Karpas-422 (cell line): ENCODE results near the gene RIPOR3. TPM values are rescaled to one million over a fixed set of nuclear protein-coding genes. Genes with fewer than 3 reads are reported as not detected.
"Not testable (repeated sequence)": the region's sequence is repeated elsewhere in the genome, so short reads cannot be mapped to it uniquely, and the experiment has no call there.

Experiments
- DNase-seq: peaks from one replicate; pipeline ENCODE4 v3.0.0-alpha.2; 2015
- H2AFZ ChIP-seq: fragments of 200-600 bp; sonication (generic); 2 replicates; pipeline ENCODE4 v1.6.1; 2014; ENCODE audit warnings: antibody characterized with exemption, low read length, mixed read lengths
- H3K27ac ChIP-seq: fragments of 200-600 bp; sonication (generic); 2 replicates; pipeline ENCODE4 v1.5.1; 2014; ENCODE audit warnings: mild to moderate bottlenecking, low read length, moderate library complexity
- H3K27me3 ChIP-seq: fragments of 200-600 bp; sonication (generic); 2 replicates; pipeline ENCODE4 v1.6.1; 2014; ENCODE audit warnings: low read length, mixed read lengths
- H3K36me3 ChIP-seq: fragments of 200-600 bp; sonication (generic); 2 replicates; pipeline ENCODE4 v1.6.1; 2014; ENCODE audit warnings: low read length, mixed read lengths; ENCODE audit not compliant: insufficient read depth
- H3K4me1 ChIP-seq: fragments of 200-600 bp; sonication (generic); 2 replicates; pipeline ENCODE4 v1.6.1; 2014; ENCODE audit warnings: mild to moderate bottlenecking, low read length, mixed read lengths
- H3K4me2 ChIP-seq: fragments of 200-600 bp; sonication (generic); 2 replicates; pipeline ENCODE4 v1.6.1; 2014; ENCODE audit warnings: low read length, low read depth, mild to moderate bottlenecking; ENCODE audit not compliant: poor library complexity, severe bottlenecking
- H3K4me3 ChIP-seq: fragments of 200-600 bp; sonication (generic); 2 replicates; pipeline ENCODE4 v1.5.1; 2014; ENCODE audit warnings: mild to moderate bottlenecking, antibody characterized with exemption, low read length, mixed read lengths
- H3K79me2 ChIP-seq: fragments of 200-600 bp; sonication (generic); 2 replicates; pipeline ENCODE4 v1.6.1; 2014; ENCODE audit warnings: mild to moderate bottlenecking, low read length, mixed read lengths
- H3K9ac ChIP-seq: fragments of 200-600 bp; sonication (generic); 2 replicates; pipeline ENCODE4 v1.6.0; 2014; ENCODE audit warnings: low read length
- H3K9me2 ChIP-seq: fragments of 200-600 bp; sonication (generic), shearing (Covaris generic); replicated peaks from 2 replicates; pipeline ENCODE4 v1.6.0; 2014; ENCODE audit warnings: mild to moderate bottlenecking, low read length, moderate library complexity; ENCODE audit not compliant: insufficient read depth
- H3K9me3 ChIP-seq: fragments of 300-700, 200-600 bp; sonication (generic); 2 replicates; pipeline ENCODE4 v1.6.1; 2014; ENCODE audit warnings: low read length, mixed read lengths
- H4K20me1 ChIP-seq: fragments of 200-600 bp; sonication (generic); 2 replicates; pipeline ENCODE4 v1.6.1; 2014; ENCODE audit warnings: mild to moderate bottlenecking, antibody characterized with exemption, low read length, low read depth; ENCODE audit not compliant: insufficient read depth
- total RNA-seq: library from RNA; depleted of rRNA; stranded (reverse); fragments of >200 nt; shearing (Covaris generic); gene quantifications from 2 replicates; pipeline ENCODE4 v1.2.3, GENCODE V29; 2014; ENCODE audit warnings: low replicate concordance

The RIPOR3 gene
- total RNA-seq, 1 experiment from 2014 or later, result not detected

- not testable (repeated sequence) for H3K4me1 ChIP-seq, H3K36me3 ChIP-seq, H3K27me3 ChIP-seq, H3K79me2 ChIP-seq, H2AFZ ChIP-seq, H3K9ac ChIP-seq, DNase-seq, H3K4me2 ChIP-seq, H4K20me1 ChIP-seq, H3K9me2 ChIP-seq, H3K27ac ChIP-seq, H3K4me3 ChIP-seq, H3K9me3 ChIP-seq
Observed at GRCh38 chr20:50598768-50599167, 92.6 kb downstream of the RIPOR3 start.

GRCh38 chr20:50598074-50598473, 93.3 kb downstream of the RIPOR3 start:
- Histone ChIP-seq H3K27me3 (no peaks in the 10 kb centered on the region), H3K27ac (no peak overlapping the region), H3K4me2 (no peak overlapping the region), H3K9me3 (no peaks in the 10 kb centered on the region), H3K4me1 (no peaks in the 10 kb centered on the region), H3K79me2 (no peaks in the 10 kb centered on the region), H4K20me1 (no peaks in the 10 kb centered on the region), H3K36me3 (no peaks in the 10 kb centered on the region), H3K4me3 (no peak overlapping the region), H2AFZ (no peak overlapping the region), H3K9me2 (no peaks in the 10 kb centered on the region), H3K9ac (no peak overlapping the region)
- no peak for DNase-seq

GRCh38 chr20:50597406-50597969, 93.9 kb downstream of the RIPOR3 start:
- Histone ChIP-seq H2AFZ (no peak overlapping the region), H3K9ac (no peak overlapping the region), H3K27me3 (no peaks in the 10 kb centered on the region), H3K4me1 (no peaks in the 10 kb centered on the region), H3K36me3 (no peaks in the 10 kb centered on the region), H3K9me2 (no peaks in the 10 kb centered on the region), H3K4me2 (no peak overlapping the region), H3K79me2 (no peaks in the 10 kb centered on the region), H3K27ac (no peak overlapping the region), H3K4me3 (no peak overlapping the region), H4K20me1 (no peaks in the 10 kb centered on the region), H3K9me3 (no peaks in the 10 kb centered on the region)
- no peak for DNase-seq

GRCh38 chr20:50596694-50597021, 94.7 kb downstream of the RIPOR3 start:
- no peak overlapping the region for H3K27ac ChIP-seq
- no peak overlapping the region for H2AFZ ChIP-seq
- H3K9me2 ChIP-seq, result no peaks in the 10 kb centered on the region
- no peak overlapping the region for H3K4me3 ChIP-seq
- H3K36me3 ChIP-seq, result no peaks in the 10 kb centered on the region
- no peak for DNase-seq
- no peaks in the 10 kb centered on the region for H3K27me3 ChIP-seq
- H3K4me1 ChIP-seq, result no peaks in the 10 kb centered on the region
- no peaks in the 10 kb centered on the region for H3K9me3 ChIP-seq
- H3K79me2 ChIP-seq, result no peaks in the 10 kb centered on the region
- H3K4me2 ChIP-seq, result no peak overlapping the region
- H4K20me1 ChIP-seq, result no peaks in the 10 kb centered on the region
- H3K9ac ChIP-seq, result no peak overlapping the region

- Histone ChIP-seq H3K9me3 (no peaks in the 10 kb centered on the region), H3K4me3 (no peak overlapping the region), H3K36me3 (no peaks in the 10 kb centered on the region), H4K20me1 (no peaks in the 10 kb centered on the region), H3K79me2 (no peaks in the 10 kb centered on the region), H2AFZ (no peak overlapping the region), H3K27ac (no peak overlapping the region), H3K9me2 (no peaks in the 10 kb centered on the region), H3K4me1 (no peaks in the 10 kb centered on the region), H3K27me3 (no peaks in the 10 kb centered on the region), H3K4me2 (no peak overlapping the region), H3K9ac (no peak overlapping the region)
- DNase-seq, result no peak
Observed at GRCh38 chr20:50595988-50596693, 95.2 kb downstream of the RIPOR3 start.

- no peak overlapping the region for H3K4me3 ChIP-seq
- H3K4me2 ChIP-seq, result no peak overlapping the region
- no peaks in the 10 kb centered on the region for H3K79me2 ChIP-seq
- no peak overlapping the region for H3K27ac ChIP-seq
- no peaks in the 10 kb centered on the region for H3K4me1 ChIP-seq
- H2AFZ ChIP-seq, result no peak overlapping the region
- H3K9me3 ChIP-seq, result no peaks in the 10 kb centered on the region
- no peaks in the 10 kb centered on the region for H3K27me3 ChIP-seq
- H3K9ac ChIP-seq, result no peak overlapping the region
- DNase-seq, result no peak
- no peaks in the 10 kb centered on the region for H3K9me2 ChIP-seq
- no peaks in the 10 kb centered on the region for H3K36me3 ChIP-seq
- no peaks in the 10 kb centered on the region for H4K20me1 ChIP-seq
Observed at GRCh38 chr20:50595433-50595895, 95.9 kb downstream of the RIPOR3 start.

- peak; percentile 42 for DNase-seq
- no peak overlapping the region for H2AFZ ChIP-seq
- H3K4me3 ChIP-seq, result no peak overlapping the region
- H3K4me2 ChIP-seq, result no peak overlapping the region
- H3K9ac ChIP-seq, result no peak overlapping the region
- no peaks in the 10 kb centered on the region for H3K9me3 ChIP-seq
- H3K79me2 ChIP-seq, result no peaks in the 10 kb centered on the region
- H3K9me2 ChIP-seq, result no peaks in the 10 kb centered on the region
- H3K36me3 ChIP-seq, result no peaks in the 10 kb centered on the region
- no peak overlapping the region for H3K27ac ChIP-seq
- no peaks in the 10 kb centered on the region for H4K20me1 ChIP-seq
- H3K27me3 ChIP-seq, result no peaks in the 10 kb centered on the region
- no peaks in the 10 kb centered on the region for H3K4me1 ChIP-seq
Observed at GRCh38 chr20:50594591-50595432, 96.5 kb downstream of the RIPOR3 start.

GRCh38 chr20:50594231-50594590, 97.1 kb downstream of the RIPOR3 start:
- Histone ChIP-seq H3K9ac (no peak overlapping the region), H2AFZ (no peak overlapping the region), H3K36me3 (no peaks in the 10 kb centered on the region)

More at GRCh38 chr20:50594231-50594590, 97.1 kb downstream of the RIPOR3 start:
- no peak for DNase-seq
- Histone ChIP-seq H3K4me1 (no peaks in the 10 kb centered on the region), H3K4me3 (no peak overlapping the region), H3K27me3 (no peaks in the 10 kb centered on the region), H3K79me2 (no peaks in the 10 kb centered on the region), H3K4me2 (no peak overlapping the region), H3K9me2 (no peaks in the 10 kb centered on the region), H3K9me3 (no peaks in the 10 kb centered on the region), H3K27ac (no peak overlapping the region), H4K20me1 (no peaks in the 10 kb centered on the region)
